Activated CD8-positive, alpha-beta T cell treated with anti-CD3 and anti-CD28 coated beads for 36 hours (primary cell): ENCODE results near the gene ZNF692. TPM values are rescaled to one million over a fixed set of nuclear protein-coding genes. Genes with fewer than 3 reads are reported as not detected.
A peak's percentile ranks its signal among the peaks of the same experiment; 100 is the strongest.

Experiments used
- ATAC-seq: fragments of 200-7000 bp; cut with Tn5 transposase; one replicate; pipeline ENCODE4 v1.10.0; 2021; ENCODE audit warnings: mild to moderate bottlenecking, moderate library complexity
- CTCF ChIA-PET: fragments of 350-600 bp; sonication (Branson Sonifier 250); formaldehyde crosslinking; loops from one replicate; lab custom pipeline; 2021; ENCODE audit warnings: antibody characterized with exemption; lab: Charles Lee
- POLR2A ChIA-PET: fragments of 350-600 bp; sonication (Branson Sonifier 250); formaldehyde crosslinking; loops from one replicate; lab custom pipeline; 2021; ENCODE audit warnings: antibody characterized with exemption; lab: Charles Lee
- DNase-seq: peaks from one replicate; pipeline ENCODE4 v3.0.0-alpha.2; 2020
- H3K27ac Mint-ChIP-seq: one replicate; pipeline ENCODE4 v1.8.0; 2021; ENCODE audit warnings: mild to moderate bottlenecking, mixed read lengths
- H3K27me3 Mint-ChIP-seq: one replicate; pipeline ENCODE4 v1.8.0; 2021; ENCODE audit warnings: mixed read lengths
- H3K36me3 Mint-ChIP-seq: one replicate; pipeline ENCODE4 v1.8.0; 2021; ENCODE audit warnings: low read depth, mixed read lengths
- H3K4me1 Mint-ChIP-seq: one replicate; pipeline ENCODE4 v1.8.0; 2021; ENCODE audit warnings: low read depth, mixed read lengths
- H3K4me3 Mint-ChIP-seq: one replicate; pipeline ENCODE4 v1.8.0; 2021; ENCODE audit warnings: mild to moderate bottlenecking, moderate library complexity, mixed read lengths
- H3K9me3 Mint-ChIP-seq: one replicate; pipeline ENCODE4 v1.8.0; 2021; ENCODE audit warnings: mixed read lengths
- CTCF ChIP-seq: fragments of 200-600 bp; IDR thresholded peaks from one replicate; pipeline ENCODE4 v1.8.0; 2022; ENCODE audit warnings: antibody characterized with exemption, mild to moderate bottlenecking
- intact Hi-C: fragments of 100-400 bp; cut with micrococcal nuclease; formaldehyde crosslinking; loops from one replicate; pipeline ENCODE4 v1.10.0; 2022
- total RNA-seq, 2 experiments: library from RNA; stranded (reverse); gene quantifications; one replicate each; pipeline ENCODE4 v1.2.3, GENCODE V29; 2021

ZNF692 gene
- total RNA-seq, 2 experiments from 2014 or later = 80.8 to 85.6 TPM

- peaks cover 23% of the 10 kb centered on the region for H3K4me1 Mint-ChIP-seq
- peak overlapping the region; percentile 80 for H3K4me3 Mint-ChIP-seq
- no peaks in the 10 kb centered on the region for H3K36me3 Mint-ChIP-seq
- ATAC-seq = no peak
- no peaks in the 10 kb centered on the region for H3K9me3 Mint-ChIP-seq
- no peak for TF ChIP-seq CTCF
- ChIA-PET POLR2A (no interaction called here), CTCF (interaction anchor here (0.7 to 1.6 kb wide), 4 partner anchors 20 to 78 kb away, joined by 3 to 6 read pairs (median 4); partner anchors contain the start of gene SH3BP5L)
- H3K27ac Mint-ChIP-seq = no peak overlapping the region
- intact Hi-C loops = no loop called here
- H3K27me3 Mint-ChIP-seq = peaks cover 2% of the 10 kb centered on the region
- no peak for DNase-seq
These were observed 45.7 kb upstream of the ZNF692 start for GRCh38 chr1:248904437-248905216.

GRCh38 chr1:248901578-248901977 lies 42.7 kb upstream of the ZNF692 start:
- POLR2A ChIA-PET = no interaction called here
- H3K27me3 Mint-ChIP-seq = peaks cover 9% of the 10 kb centered on the region
- CTCF ChIA-PET = no interaction called here
- no peaks in the 10 kb centered on the region for H3K9me3 Mint-ChIP-seq
- no peak for DNase-seq
- no peak for ATAC-seq
- H3K36me3 Mint-ChIP-seq = no peaks in the 10 kb centered on the region
- intact Hi-C loops = no loop called here
- no peak overlapping the region for H3K27ac Mint-ChIP-seq
- no peaks in the 10 kb centered on the region for H3K4me1 Mint-ChIP-seq
- no peak for TF ChIP-seq CTCF
- no peak overlapping the region for H3K4me3 Mint-ChIP-seq

- ChIA-PET POLR2A (no interaction called here), CTCF (no interaction called here)
- Mint-ChIP-seq H3K27me3 (peaks cover 9% of the 10 kb centered on the region), H3K27ac (no peak overlapping the region), H3K9me3 (no peaks in the 10 kb centered on the region), H3K4me1 (no peaks in the 10 kb centered on the region), H3K36me3 (no peaks in the 10 kb centered on the region), H3K4me3 (no peak overlapping the region)
- DNase-seq (no peak), ATAC-seq (no peak)
- no peak for TF ChIP-seq CTCF
- intact Hi-C loops = no loop called here
These were observed 41.8 kb upstream of the ZNF692 start for GRCh38 chr1:248900637-248901036.

GRCh38 chr1:248897412-248898337 lies 38.8 kb upstream of the ZNF692 start:
- TF ChIP-seq CTCF = no peak
- Mint-ChIP-seq H3K36me3 (no peaks in the 10 kb centered on the region), H3K4me1 (no peaks in the 10 kb centered on the region), H3K27ac (no peak overlapping the region), H3K9me3 (no peaks in the 10 kb centered on the region), H3K4me3 (no peak overlapping the region), H3K27me3 (peaks cover 12% of the 10 kb centered on the region)
- ATAC-seq (no peak), DNase-seq (no peak)
- ChIA-PET CTCF (no interaction called here), POLR2A (interaction anchor here (0.8 kb wide), 1 partner anchor 8 kb away, joined by 3 read pairs; the partner anchor contains the start of gene PGBD2)
- intact Hi-C loops = no loop called here
